HCT116 (cell line): ENCODE data around the gene GEMIN7. TPM values are rescaled to one million over a fixed set of nuclear protein-coding genes. Genes with fewer than 3 reads are reported as not detected.

Source experiments
- ATAC-seq: fragments of 200-7000 bp; cut with Tn5 transposase; 2 replicates; pipeline ENCODE4 v1.9.1; 2020; ENCODE audit warnings: mild to moderate bottlenecking, moderate library complexity
- BruUV-seq: library from RNA; stranded (reverse); fragments of 400-500 nt; replicated peaks from 2 replicates; lab custom pipeline; 2021; lab: Mats Ljungman, UMichigan
- CTCF ChIA-PET: fragments of 300-600 bp; sonication (Branson Sonifier 250); formaldehyde crosslinking; loops from one replicate; lab custom pipeline; 2021; ENCODE audit warnings: antibody characterized with exemption; lab: Charles Lee
- POLR2A ChIA-PET: fragments of 300-600, 350-600 bp; sonication (Branson Sonifier 250); formaldehyde crosslinking; loops from one replicate; lab custom pipeline; 2021; ENCODE audit warnings: antibody characterized with exemption; lab: Charles Lee
- RAD21 ChIA-PET, 2 experiments: fragments of 300-600 bp; sonication (Branson Sonifier 250); formaldehyde crosslinking; loops; one replicate each; lab custom pipeline; 2023; ENCODE audit warnings: low total read pairs in 2 of 2; ENCODE audit not compliant: uncharacterized antibody in 2 of 2, unreplicated experiment in 2 of 2, low non-redundant PET in 1 of 2; lab: Charles Lee
- DNase-seq: peaks from one replicate; pipeline ENCODE4 v3.0.0-alpha.2; 2010; ENCODE audit warnings: low read depth, low spot score
- H2AFZ ChIP-seq: fragments of 200-600 bp; shearing (Covaris generic), sonication (generic); 2 replicates; pipeline ENCODE4 v1.6.1; 2017; ENCODE audit warnings: low read depth, mixed run types, mixed read lengths, antibody characterized with exemption, low read length; ENCODE audit not compliant: poor library complexity, severe bottlenecking
- H3K27ac ChIP-seq: 2 replicates; pipeline ENCODE4 v1.5.1; 2012; ENCODE audit warnings: low read depth, low read length
- H3K27me3 ChIP-seq: fragments of 200-600 bp; sonication (generic); 2 replicates; pipeline ENCODE4 v1.6.1; 2016; ENCODE audit warnings: mixed run types, low read length, mixed read lengths; ENCODE audit not compliant: insufficient read depth
- H3K36me3 ChIP-seq, 2 experiments: fragments of 200-500 bp in 1 of 2; fragments of 200-600 bp in 1 of 2; sonication (Bioruptor generic) in 1 of 2; sonication (generic) in 1 of 2; 2 replicates each; pipeline versions ENCODE4 v1.5.1 to v1.6.1; 2014 to 2016; ENCODE audit warnings: low read length in 2 of 2, inconsistent platforms in 1 of 2, mixed read lengths in 1 of 2, mixed run types in 1 of 2; ENCODE audit not compliant: insufficient read depth in 2 of 2, control insufficient read depth in 1 of 2
- H3K4me1 ChIP-seq, 2 experiments: fragments of 200-600 bp in 1 of 2; sonication (generic) in 1 of 2; 2 replicates each; pipeline versions ENCODE4 v1.5.1 to v1.6.1; 2012 to 2017; ENCODE audit warnings: low read length in 2 of 2, inconsistent platforms in 1 of 2, mild to moderate bottlenecking in 1 of 2, mixed read lengths in 1 of 2, mixed run types in 1 of 2, moderate library complexity in 1 of 2; ENCODE audit not compliant: insufficient read depth in 2 of 2, control insufficient read depth in 1 of 2
- H3K4me2 ChIP-seq: fragments of 200-600 bp; sonication (generic); 2 replicates; pipeline ENCODE4 v1.6.1; 2017; ENCODE audit warnings: mixed run types, low read length, mixed read lengths
- H3K4me3 ChIP-seq, 2 experiments: fragments of 200-600 bp in 1 of 2; sonication (generic) in 1 of 2; replicated peaks in 1 of 2; 2 replicates each; pipeline ENCODE4 v1.5.1; 2011 to 2016; ENCODE audit warnings: low read length in 2 of 2, control low read depth in 1 of 2, low read depth in 1 of 2, mild to moderate bottlenecking in 1 of 2, mixed read lengths in 1 of 2, mixed run types in 1 of 2
- H3K79me2 ChIP-seq: fragments of 200-600 bp; sonication (generic); 2 replicates; pipeline ENCODE4 v1.6.1; 2017; ENCODE audit warnings: mild to moderate bottlenecking, mixed run types, low read length, moderate library complexity, mixed read lengths; ENCODE audit not compliant: insufficient read depth
- H3K9ac ChIP-seq: fragments of 200-600 bp; sonication (generic); 2 replicates; pipeline ENCODE4 v1.6.1; 2016; ENCODE audit warnings: low read length, mixed read lengths
- H3K9me2 ChIP-seq: fragments of 200-600 bp; sonication (generic), shearing (Covaris generic); 2 replicates; pipeline ENCODE4 v1.6.1; 2017; ENCODE audit warnings: mixed run types, mild to moderate bottlenecking, moderate library complexity; ENCODE audit not compliant: insufficient read depth
- H3K9me3 ChIP-seq, 2 experiments: fragments of 200-500 bp in 1 of 2; fragments of 200-600 bp in 1 of 2; sonication (Bioruptor generic) in 1 of 2; sonication (generic) in 1 of 2; 2 replicates each; pipeline ENCODE4 v1.6.1; 2014 to 2017; ENCODE audit warnings: low read length in 2 of 2, mixed read lengths in 2 of 2, inconsistent platforms in 1 of 2, low read depth in 1 of 2, mild to moderate bottlenecking in 1 of 2, mixed run types in 1 of 2, moderate library complexity in 1 of 2; ENCODE audit not compliant: control insufficient read depth in 1 of 2, insufficient read depth in 1 of 2
- H4K20me1 ChIP-seq: fragments of 200-600 bp; sonication (generic), shearing (Covaris generic); 2 replicates; pipeline ENCODE4 v1.6.1; 2017; ENCODE audit warnings: mixed run types, mild to moderate bottlenecking, moderate library complexity; ENCODE audit not compliant: insufficient read depth
- CBX3 ChIP-seq: IDR thresholded peaks from 2 replicates; pipeline ENCODE4 v1.6.1; 2012; ENCODE audit warnings: low read depth
- CEBPB ChIP-seq: IDR thresholded peaks from 2 replicates; pipeline ENCODE4 v1.6.1; 2012; ENCODE audit warnings: low read depth
- CTCF ChIP-seq, 3 experiments: fragments of 200-600 bp in 1 of 3; sonication (generic) in 1 of 3; IDR thresholded peaks in 2 of 3; conservative IDR thresholded peaks in 1 of 3; 2 replicates each; pipeline ENCODE4 v1.5.1; 2012 to 2017; ENCODE audit warnings: low read depth in 2 of 3, low read length in 2 of 3, antibody characterized with exemption in 1 of 3, borderline replicate concordance in 1 of 3, control low read depth in 1 of 3, mild to moderate bottlenecking in 1 of 3, mixed read lengths in 1 of 3, mixed run types in 1 of 3, moderate library complexity in 1 of 3; ENCODE audit not compliant: insufficient read depth in 1 of 3
- EGR1 ChIP-seq: IDR thresholded peaks from 2 replicates; pipeline ENCODE4 v1.6.1; 2012; ENCODE audit warnings: low read depth
- ELF1 ChIP-seq: IDR thresholded peaks from 2 replicates; pipeline ENCODE4 v1.6.1; 2012; ENCODE audit warnings: low read depth, borderline replicate concordance
- JUND ChIP-seq: IDR thresholded peaks from 2 replicates; pipeline ENCODE4 v1.6.1; 2012
- MAX ChIP-seq: IDR thresholded peaks from 2 replicates; pipeline ENCODE4 v1.6.1; 2012
- POLR2A ChIP-seq: IDR thresholded peaks from 2 replicates; pipeline ENCODE4 v1.7.0; 2011; ENCODE audit warnings: borderline replicate concordance; ENCODE audit not compliant: insufficient read depth, insufficient read length; ENCODE audit errors: extremely low read depth
- RAD21 ChIP-seq: IDR thresholded peaks from 2 replicates; pipeline ENCODE4 v1.6.1; 2012; ENCODE audit warnings: low read depth, mild to moderate bottlenecking
- REST ChIP-seq: IDR thresholded peaks from 2 replicates; pipeline ENCODE4 v1.6.1; 2012; ENCODE audit warnings: low read depth
- SP1 ChIP-seq: IDR thresholded peaks from 2 replicates; pipeline ENCODE4 v1.6.1; 2012; ENCODE audit warnings: low read depth
- TCF7L2 ChIP-seq: IDR thresholded peaks from 2 replicates; pipeline ENCODE4 v1.7.0; 2011; ENCODE audit warnings: borderline replicate concordance, inconsistent platforms; ENCODE audit not compliant: insufficient read depth, insufficient read length; ENCODE audit errors: extremely low read depth
- YY1 ChIP-seq: IDR thresholded peaks from 2 replicates; pipeline ENCODE4 v1.6.1; 2011; ENCODE audit warnings: low read length, low read depth, moderate library complexity, mild to moderate bottlenecking; ENCODE audit not compliant: insufficient replicate concordance; ENCODE audit errors: extremely low read depth
- ZNF274 ChIP-seq: fragments of 200-500 bp; sonication (Bioruptor generic); IDR thresholded peaks from 2 replicates; pipeline ENCODE4 v1.6.1; 2014; ENCODE audit warnings: mild to moderate bottlenecking, low read depth, low read length, inconsistent platforms
- intact Hi-C: fragments of 100-400 bp; cut with micrococcal nuclease; formaldehyde crosslinking; loops from 2 replicates; pipeline ENCODE4 v1.10.0; 2022
- total RNA-seq: library from RNA; stranded (reverse); gene quantifications from one replicate; pipeline ENCODE4 v1.2.1, GENCODE V29; 2021; ENCODE audit not compliant: unreplicated experiment

GEMIN7 gene
- total RNA-seq, 1 experiment from 2014 or later: 35.4 TPM

GRCh38 chr19:45125360-45125759 is 46.3 kb downstream of the GEMIN7 start:
- CTCF ChIA-PET: interaction anchor here (0.6 to 2.3 kb wide), 5 partner anchors 14 to 108 kb away, joined by 3 to 9 read pairs (median 4); partner anchors contain the start of gene PPP1R37
- BruUV-seq: no TSS peak

More at GRCh38 chr19:45125360-45125759, 46.3 kb downstream of the GEMIN7 start:
- RAD21 ChIA-PET: no interaction called here
- no peaks in the 10 kb centered on the region for H3K9me3 ChIP-seq
- H4K20me1 ChIP-seq: no peaks in the 10 kb centered on the region
- TF ChIP-seq JUND (no peak), REST (no peak), SP1 (no peak), ELF1 (no peak), EGR1 (no peak), CEBPB (no peak), TCF7L2 (no peak), ZNF274 (no peak), CBX3 (no peak), YY1 (no peak), POLR2A (no peak), RAD21 (no peak), CTCF (IDR thresholded peaks at IDR 0.05 in 2 of 3, conservative IDR thresholded peaks at IDR 0.05 in 1 of 3; ENCODE audit: borderline replicate concordance in 1 of 3, insufficient read depth in 1 of 3, low read depth in 2 of 3, low read length in 2 of 3) (no peak), MAX (no peak)
- TF ChIP-seq, all 23 proteins: peak for 0
- H3K9ac ChIP-seq: no peak overlapping the region
- H2AFZ ChIP-seq: no peak overlapping the region
- H3K4me3 ChIP-seq: no peak overlapping the region
- H3K79me2 ChIP-seq: peaks cover 60% of the 10 kb centered on the region
- ATAC-seq (no peak), DNase-seq (no peak)
- H3K27ac ChIP-seq: no peak overlapping the region
- H3K4me2 ChIP-seq: no peak overlapping the region
- POLR2A ChIA-PET: no interaction called here
- intact Hi-C loops: no loop called here
- no peaks in the 10 kb centered on the region for H3K9me2 ChIP-seq
- no peaks in the 10 kb centered on the region for H3K27me3 ChIP-seq
- no peaks in the 10 kb centered on the region for H3K36me3 ChIP-seq
- peaks cover 3 to 12% of the 10 kb centered on the region in 2 experiments for H3K4me1 ChIP-seq
